Measurements from ENCODE around the gene NTN3. TPM values are rescaled to one million over a fixed set of nuclear protein-coding genes. Genes with fewer than 3 reads are reported as not detected.

NTN3 gene
- total RNA-seq, 1 donor from 2014 or later = not detected

DNA sequence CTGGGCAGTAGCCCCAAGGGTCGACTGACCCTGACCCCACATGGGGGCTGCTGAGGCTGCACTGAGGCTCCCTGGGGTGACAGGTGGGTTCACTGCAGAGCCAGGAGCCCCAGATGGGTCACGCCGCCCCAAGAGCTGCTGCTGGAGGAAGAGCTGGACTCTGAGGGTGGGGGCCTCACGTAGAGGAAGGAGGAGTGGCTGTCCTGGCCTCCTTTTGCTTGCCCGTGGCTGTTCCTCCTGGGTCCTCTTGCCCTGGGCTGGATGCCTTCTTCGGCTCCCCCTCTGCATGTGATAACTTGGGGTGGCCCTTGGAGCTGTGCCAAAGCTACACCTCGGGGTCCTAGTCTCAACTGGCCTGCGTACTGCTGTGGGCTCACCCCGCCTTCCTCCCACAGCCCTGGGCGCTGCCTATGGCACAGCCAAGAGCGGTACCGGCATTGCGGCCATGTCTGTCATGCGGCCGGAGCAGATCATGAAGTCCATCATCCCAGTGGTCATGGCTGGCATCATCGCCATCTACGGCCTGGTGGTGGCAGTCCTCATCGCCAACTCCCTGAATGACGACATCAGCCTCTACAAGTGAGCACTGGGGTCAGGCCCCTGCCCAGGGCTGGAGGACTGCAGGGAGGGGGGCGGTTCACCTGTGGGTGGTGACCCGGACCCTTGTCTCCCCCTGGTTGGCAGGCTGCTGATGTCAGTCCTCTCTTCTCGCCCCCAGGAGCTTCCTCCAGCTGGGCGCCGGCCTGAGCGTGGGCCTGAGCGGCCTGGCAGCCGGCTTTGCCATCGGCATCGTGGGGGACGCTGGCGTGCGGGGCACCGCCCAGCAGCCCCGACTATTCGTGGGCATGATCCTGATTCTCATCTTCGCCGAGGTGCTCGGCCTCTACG is 48.0 kb downstream of the NTN3 start:
- no peak for ATAC-seq

DNA sequence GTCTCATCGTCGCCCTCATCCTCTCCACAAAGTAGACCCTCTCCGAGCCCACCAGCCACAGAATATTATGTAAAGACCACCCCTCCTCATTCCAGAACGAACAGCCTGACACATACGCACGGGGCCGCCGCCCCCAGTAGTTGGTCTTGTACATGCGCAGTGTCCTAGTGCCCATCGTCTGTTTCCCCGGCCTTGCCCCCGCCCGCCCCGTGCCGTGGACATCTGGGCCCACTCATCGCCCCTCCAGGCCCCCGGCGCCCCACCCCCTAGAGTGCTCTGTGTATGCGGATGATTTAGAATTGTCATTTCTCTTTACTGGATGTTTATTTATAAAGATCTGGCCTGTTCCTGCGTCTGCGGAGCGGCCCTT is 48.6 kb downstream of the NTN3 start:
- DNase-seq (no peak), ATAC-seq (no peak)
- intact Hi-C loops (cut with DNase I) = no loop called here
- Histone ChIP-seq H3K36me3 (peaks cover 35% of the 10 kb centered on the region), H3K4me1 (peaks cover 57% of the 10 kb centered on the region), H3K9me3 (no peaks in the 10 kb centered on the region), H3K27ac (peak overlapping the region; percentile 70), H3K4me3 (peak overlapping the region; percentile 67), H3K27me3 (no peaks in the 10 kb centered on the region)
- no peak for TF ChIP-seq CTCF (IDR thresholded peaks at IDR 0.05)

More for the DNA sequence above, 48.0 kb downstream of the NTN3 start:
- H3K27me3 ChIP-seq = no peaks in the 10 kb centered on the region
- no peaks in the 10 kb centered on the region for H3K9me3 ChIP-seq
- no peak for TF ChIP-seq CTCF (IDR thresholded peaks at IDR 0.05)
- DNase-seq = peak; percentile 70
- peak overlapping the region; percentile 67 for H3K4me3 ChIP-seq
- H3K36me3 ChIP-seq = peaks cover 29% of the 10 kb centered on the region
- peak overlapping the region; percentile 70 for H3K27ac ChIP-seq
- intact Hi-C loops (cut with DNase I) = no loop called here
- H3K4me1 ChIP-seq = peaks cover 57% of the 10 kb centered on the region

- DNase-seq (peak; percentile 95), ATAC-seq (peak; percentile 74)
- Histone ChIP-seq H3K27me3 (no peaks in the 10 kb centered on the region), H3K4me1 (peaks cover 53% of the 10 kb centered on the region), H3K27ac (peak within 1 kb of the TSS; percentile 70), H3K9me3 (no peaks in the 10 kb centered on the region), H3K36me3 (peaks cover 40% of the 10 kb centered on the region), H3K4me3 (peak within 1 kb of the TSS; percentile 67)
- intact Hi-C loops (cut with DNase I) = no loop called here
- no peak for TF ChIP-seq CTCF (IDR thresholded peaks at IDR 0.05)
These were observed 49.1 kb downstream of the NTN3 start, which contains the start of gene AMDHD2 for GRCh38 chr16:2520097-2520783. Gene AMDHD2 (plus strand): TSS chr16:2520371. CDS start chr16:2520459, 88 bp downstream.

DNA sequence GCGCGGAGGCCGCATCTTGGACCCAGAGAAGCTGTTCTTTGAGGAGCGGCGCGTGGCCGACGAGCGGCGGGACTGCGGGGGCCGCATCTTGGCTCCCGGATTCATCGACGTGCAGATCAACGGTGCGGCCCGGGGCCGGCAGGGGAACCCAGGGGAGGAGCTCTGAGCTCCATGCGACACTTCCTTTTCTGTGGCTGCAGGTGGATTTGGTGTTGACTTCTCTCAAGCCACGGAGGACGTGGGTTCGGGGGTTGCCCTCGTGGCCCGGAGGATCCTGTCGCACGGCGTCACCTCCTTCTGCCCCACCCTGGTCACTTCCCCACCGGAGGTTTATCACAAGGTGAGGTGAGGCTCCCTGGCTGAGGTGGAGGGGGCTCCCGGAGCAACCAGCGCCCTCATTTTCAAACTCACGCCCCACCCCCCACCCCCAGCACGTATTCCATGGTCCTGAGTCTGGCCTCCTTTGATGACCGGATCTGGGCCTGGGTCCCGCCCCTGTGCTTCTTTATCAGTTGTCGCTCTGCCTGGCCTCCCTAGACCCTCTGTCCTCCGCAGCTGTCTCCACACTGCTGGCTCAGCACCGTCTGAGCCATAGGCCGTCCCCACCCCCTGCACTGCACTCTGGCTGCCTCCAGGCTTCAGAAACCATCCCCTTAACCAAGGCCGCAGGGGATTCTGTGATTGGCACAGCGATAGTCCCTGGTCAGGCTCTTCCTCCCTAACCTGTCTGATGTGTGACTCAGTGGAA is 49.9 kb downstream of the NTN3 start:
- peaks cover 47% of the 10 kb centered on the region for H3K36me3 ChIP-seq
- H3K9me3 ChIP-seq = no peaks in the 10 kb centered on the region
- H3K27me3 ChIP-seq = no peaks in the 10 kb centered on the region
- peak overlapping the region; percentile 58 for H3K27ac ChIP-seq
- ATAC-seq (peak; percentile 36), DNase-seq (peak; percentile 76)
- peak overlapping the region; percentile 67 for H3K4me3 ChIP-seq
- peaks cover 46% of the 10 kb centered on the region for H3K4me1 ChIP-seq
- intact Hi-C loops (cut with DNase I) = no loop called here
- no peak for TF ChIP-seq CTCF (IDR thresholded peaks at IDR 0.05)

Small RNA genes within 50 kb of the gene (microRNA-seq; reads per million reads assigned to microRNA genes)
- gene MIR6767 (ENCODE audit: borderline microRNAs expressed) (not detected), gene MIR6768 (ENCODE audit: borderline microRNAs expressed) (not detected)

Other genes starting within 250 kb of the NTN3 start
- gene E4F1, start 247.7 kb upstream of the NTN3 start, total RNA-seq = 22.6 TPM
- gene DNASE1L2, start 234.9 kb upstream of the NTN3 start, total RNA-seq = 0.78 TPM
- 46.2 TPM for gene ECI1, start 219.7 kb upstream of the NTN3 start, total RNA-seq
- 116 TPM for gene RNPS1, start 203.2 kb upstream of the NTN3 start, total RNA-seq
- gene ABCA3, start 130.6 kb upstream of the NTN3 start, total RNA-seq = 598 TPM
- 3.6 TPM for gene CCNF, start 41.9 kb upstream of the NTN3 start, total RNA-seq
- not detected for gene TEDC2, start 11.2 kb upstream of the NTN3 start, total RNA-seq
- gene TBC1D24, start 3.8 kb downstream of the NTN3 start, total RNA-seq = 43.7 TPM
- gene ATP6V0C, start 42.7 kb downstream of the NTN3 start, total RNA-seq = 298 TPM
- gene AMDHD2, start 49.1 kb downstream of the NTN3 start, total RNA-seq = 61.7 TPM
- 1.4 TPM for gene CEMP1, start 60.1 kb downstream of the NTN3 start, total RNA-seq
- gene PDPK1, start 66.7 kb downstream of the NTN3 start, total RNA-seq = 90.9 TPM
- 23.8 TPM for gene KCTD5, start 211.2 kb downstream of the NTN3 start, total RNA-seq
- gene PRSS27, start 248.9 kb downstream of the NTN3 start, total RNA-seq = 0.81 TPM